H54 (cell line): ENCODE measurements around the gene GCFC2.

ENCODE experiments used
- DNase-seq: peaks from one replicate; pipeline ENCODE4 v3.0.0; 2011; ENCODE audit warnings: low spot score, mixed read lengths; ENCODE audit not compliant: insufficient read length
- FAIRE-seq: peaks from 3 replicates; lab custom pipeline; 2011; peaks lifted over from hg19 to GRCh38; lab: Jason Lieb, UNC
- POLR2A ChIP-seq: IDR thresholded peaks from 2 replicates; pipeline ENCODE4 v1.6.1; 2011; ENCODE audit warnings: low read depth, mild to moderate bottlenecking, low read length

The GCFC2 gene

GRCh38 chr2:75627902-75628504 is 82.7 kb downstream of the GCFC2 start:
- FAIRE-seq: peak; percentile 80
- DNase-seq: no peak
- no peak for TF ChIP-seq POLR2A

GRCh38 chr2:75622929-75623328 is 87.8 kb downstream of the GCFC2 start:
- TF ChIP-seq POLR2A: no peak
- DNase-seq (no peak), FAIRE-seq (no peak)

- no peak for TF ChIP-seq POLR2A
- FAIRE-seq (no peak), DNase-seq (no peak)
Observed at GRCh38 chr2:75622500-75622899, 88.2 kb downstream of the GCFC2 start.

GRCh38 chr2:75621228-75621627 is 89.5 kb downstream of the GCFC2 start:
- FAIRE-seq: no peak
- no peak for TF ChIP-seq POLR2A
- DNase-seq: no peak

GRCh38 chr2:75619956-75620740 is 90.6 kb downstream of the GCFC2 start:
- DNase-seq: no peak
- FAIRE-seq: no peak
- no peak for TF ChIP-seq POLR2A

GRCh38 chr2:75616933-75617332 is 93.8 kb downstream of the GCFC2 start:
- FAIRE-seq: no peak
- TF ChIP-seq POLR2A: no peak

GRCh38 chr2:75616406-75616805 is 94.3 kb downstream of the GCFC2 start:
- DNase-seq (no peak), FAIRE-seq (no peak)
- TF ChIP-seq POLR2A: no peak

More at GRCh38 chr2:75616933-75617332, 93.8 kb downstream of the GCFC2 start:
- no peak for DNase-seq

- no peak for TF ChIP-seq POLR2A
- DNase-seq (no peak), FAIRE-seq (no peak)
Observed at GRCh38 chr2:75614162-75614651, 96.5 kb downstream of the GCFC2 start.

- TF ChIP-seq POLR2A: no peak
- no peak for DNase-seq
- FAIRE-seq: no peak
Observed at GRCh38 chr2:75612862-75613243, 97.9 kb downstream of the GCFC2 start.
